Erythroblast (primary cell): Measurements from ENCODE around the gene ZWINT.
A peak's percentile ranks its signal among the peaks of the same experiment; 100 is the strongest.

Source experiments
- DNase-seq, 2 experiments: peaks; one replicate each; lab custom pipeline; 2025; lab: John Stamatoyannopoulos, UW
- GATA1 ChIP-seq: IDR thresholded peaks from 2 replicates; pipeline ENCODE4 v1.6.1; 2011; ENCODE audit warnings: low read depth, mild to moderate bottlenecking, control low read depth, low read length, moderate library complexity
- POLR2A ChIP-seq: IDR thresholded peaks from 2 replicates; pipeline ENCODE4 v1.6.1; 2011; ENCODE audit warnings: mild to moderate bottlenecking, low read length

Gene ZWINT, protein sequence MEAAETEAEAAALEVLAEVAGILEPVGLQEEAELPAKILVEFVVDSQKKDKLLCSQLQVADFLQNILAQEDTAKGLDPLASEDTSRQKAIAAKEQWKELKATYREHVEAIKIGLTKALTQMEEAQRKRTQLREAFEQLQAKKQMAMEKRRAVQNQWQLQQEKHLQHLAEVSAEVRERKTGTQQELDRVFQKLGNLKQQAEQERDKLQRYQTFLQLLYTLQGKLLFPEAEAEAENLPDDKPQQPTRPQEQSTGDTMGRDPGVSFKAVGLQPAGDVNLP

GRCh38 chr10:56360967-56361612, at the start of gene ZWINT:
Gene ZWINT, minus strand, starts transcription at chr10:56361259. Its CDS starts 23 bp downstream, at chr10:56361236.
- no peak for TF ChIP-seq GATA1
- peak; percentile 93 for TF ChIP-seq POLR2A
- peak; percentile 97 to 98 for DNase-seq

DNA sequence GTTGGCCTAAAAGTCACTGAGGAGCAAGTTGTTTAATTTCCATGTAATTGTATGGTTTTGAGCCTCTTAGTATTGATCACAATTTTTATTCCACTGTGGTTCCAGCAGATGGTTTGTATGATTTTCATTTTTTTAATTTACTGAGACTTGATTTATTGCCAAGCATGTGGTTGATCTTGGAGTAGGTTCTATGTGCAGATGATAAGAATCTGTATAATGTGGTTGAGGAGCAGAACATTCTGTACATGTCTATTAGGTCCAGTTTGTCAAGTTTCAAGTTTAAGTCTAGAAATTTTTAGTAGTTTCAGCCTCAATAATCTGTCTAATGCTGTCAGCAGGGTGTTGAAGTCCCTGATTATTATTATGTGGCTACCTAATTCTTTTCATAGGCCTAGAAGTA, 22.7 kb upstream of the ZWINT start:
- TF ChIP-seq GATA1 (no peak), POLR2A (no peak)

GRCh38 chr10:56370217-56371113, 9.4 kb upstream of the ZWINT start:
- TF ChIP-seq GATA1 (no peak), POLR2A (no peak)
- peak; percentile 62 for DNase-seq

More for the DNA sequence above, 22.7 kb upstream of the ZWINT start:
- DNase-seq, result no peak

- TF ChIP-seq GATA1 (no peak), POLR2A (no peak)
- peak; percentile 34 to 47 for DNase-seq
These were observed 484 bp downstream of the ZWINT start for GRCh38 chr10:56360583-56360966.

GRCh38 chr10:56359837-56360236, 1.2 kb downstream of the ZWINT start:
- TF ChIP-seq GATA1, result no peak
- no peak for TF ChIP-seq POLR2A
- no peak for DNase-seq

- TF ChIP-seq POLR2A (no peak), GATA1 (no peak)
- DNase-seq, result no peak
These were observed 4.0 kb downstream of the ZWINT start for GRCh38 chr10:56357018-56357417.

DNA sequence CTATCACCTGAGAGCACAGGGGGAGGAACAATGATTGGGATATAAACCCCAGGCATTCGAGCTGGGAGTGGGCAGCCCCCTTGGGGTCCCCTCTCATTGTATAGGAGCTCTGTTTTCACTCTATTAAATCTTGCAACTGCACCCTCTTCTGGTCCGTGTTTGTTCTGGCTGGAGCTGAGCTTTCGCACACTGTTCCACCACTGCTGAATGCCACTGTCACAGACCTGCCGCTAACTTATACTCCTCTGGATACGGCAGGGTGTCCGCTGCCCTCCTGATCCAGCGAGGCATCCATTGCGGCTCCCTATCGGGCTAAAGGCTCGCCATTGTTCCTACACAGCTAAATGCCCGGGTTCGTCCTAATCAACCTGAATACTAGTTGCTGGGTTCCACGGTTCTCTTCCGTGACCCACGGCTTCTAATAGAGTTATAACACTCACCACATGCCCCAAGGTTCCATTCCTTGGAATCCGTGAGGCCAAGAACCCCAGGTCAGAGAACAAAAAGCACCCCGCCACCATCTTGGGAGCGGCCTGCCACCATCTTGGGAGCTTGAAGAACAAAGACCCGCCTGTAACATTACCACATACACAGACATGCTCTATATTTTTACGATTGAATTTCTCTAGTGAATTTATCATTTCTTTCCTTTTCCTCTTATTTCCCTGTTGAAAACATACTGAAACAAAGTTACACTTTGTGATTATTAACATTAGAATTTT, 9.0 kb downstream of the ZWINT start:
- DNase-seq, result no peak
- TF ChIP-seq POLR2A (no peak), GATA1 (no peak)

DNA sequence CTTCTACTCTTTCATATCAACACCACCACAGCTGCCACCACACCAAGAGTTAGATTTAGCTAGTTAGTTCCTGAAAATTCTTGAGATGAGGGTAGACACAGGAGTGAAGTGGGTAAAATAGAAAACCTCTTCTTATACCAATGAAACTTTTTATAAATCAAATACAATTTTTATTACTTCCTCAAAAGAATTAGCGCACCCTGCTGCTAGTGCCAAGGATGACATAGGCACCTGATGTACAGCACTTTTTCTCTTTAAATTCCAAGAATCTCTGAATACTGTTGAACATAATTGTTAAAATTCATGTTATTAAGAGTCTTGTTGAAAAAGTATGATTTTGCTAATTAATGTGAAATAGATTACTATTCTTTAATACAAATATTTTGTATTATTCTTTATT, 11.4 kb downstream of the ZWINT start:
- TF ChIP-seq POLR2A (no peak), GATA1 (no peak)
- DNase-seq, result no peak

- TF ChIP-seq GATA1, result no peak
- TF ChIP-seq POLR2A, result no peak
- DNase-seq, result no peak
These were observed 13.0 kb downstream of the ZWINT start for GRCh38 chr10:56348101-56348500.

- DNase-seq, result no peak
- no peak for TF ChIP-seq POLR2A
These were observed 14.1 kb downstream of the ZWINT start for GRCh38 chr10:56346845-56347415.

GRCh38 chr10:56341612-56342011, 19.4 kb downstream of the ZWINT start:
- no peak for DNase-seq
- TF ChIP-seq POLR2A (no peak), GATA1 (no peak)

- TF ChIP-seq POLR2A (no peak), GATA1 (no peak)
- no peak for DNase-seq
These were observed 31.1 kb downstream of the ZWINT start for GRCh38 chr10:56329961-56330360.

DNA sequence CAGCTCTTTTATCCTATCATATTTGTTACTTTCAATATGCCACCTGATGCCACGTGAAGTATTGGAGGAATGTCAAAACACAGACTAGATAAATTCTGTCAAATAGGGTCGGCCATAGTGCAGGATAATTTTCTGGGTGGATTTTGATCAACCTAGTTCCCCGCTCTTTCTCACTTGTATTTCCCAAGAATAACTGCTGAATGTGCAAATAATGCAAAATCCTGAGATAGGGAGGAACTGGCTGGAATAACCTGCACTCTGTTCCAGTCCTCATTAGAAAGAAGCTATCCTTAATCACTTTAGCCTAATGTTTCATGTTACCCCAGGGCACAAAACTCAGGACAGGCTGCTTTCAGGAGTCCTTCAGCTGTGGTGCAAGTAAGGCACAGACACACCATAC, 33.9 kb downstream of the ZWINT start:
- no peak for TF ChIP-seq GATA1
- no peak for TF ChIP-seq POLR2A
- DNase-seq, result no peak

- no peak for DNase-seq
- TF ChIP-seq POLR2A (no peak), GATA1 (no peak)
These were observed 41.7 kb downstream of the ZWINT start for GRCh38 chr10:56319386-56319785.
